Activated T-cell treated with anti-CD3 and anti-CD28 coated beads for 24 hours (primary cell): ENCODE results near the gene COL5A1.

Source experiments
- DNase-seq: peaks from one replicate; pipeline ENCODE4 v3.0.0-alpha.2; 2020; ENCODE audit warnings: low read depth

Gene COL5A1

GRCh38 chr9:134818591-134818990 lies 177.0 kb downstream of the COL5A1 start:
- DNase-seq = no peak

- DNase-seq = no peak
These were observed 179.3 kb downstream of the COL5A1 start for GRCh38 chr9:134820901-134821300.

DNA sequence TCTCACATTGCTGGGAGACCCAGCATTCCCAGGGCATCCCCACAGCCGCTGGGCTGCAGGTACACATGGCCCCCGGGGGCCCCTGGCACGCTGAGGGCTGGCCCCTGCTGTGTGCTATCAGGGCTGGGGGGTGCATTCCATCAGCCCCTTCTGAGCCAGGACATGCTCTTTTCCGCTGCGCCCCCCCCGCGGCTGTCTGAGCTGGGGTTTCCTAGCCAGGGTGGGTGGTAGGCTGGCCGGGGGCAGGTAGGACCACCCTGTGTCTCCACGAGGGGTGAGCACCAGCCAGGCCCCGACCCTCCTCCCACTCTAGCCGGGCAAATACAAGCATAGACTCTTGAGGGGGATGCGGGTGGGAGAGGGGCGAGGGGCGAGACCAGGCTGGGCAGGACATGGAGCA lies 180.9 kb downstream of the COL5A1 start:
- no peak for DNase-seq

DNA sequence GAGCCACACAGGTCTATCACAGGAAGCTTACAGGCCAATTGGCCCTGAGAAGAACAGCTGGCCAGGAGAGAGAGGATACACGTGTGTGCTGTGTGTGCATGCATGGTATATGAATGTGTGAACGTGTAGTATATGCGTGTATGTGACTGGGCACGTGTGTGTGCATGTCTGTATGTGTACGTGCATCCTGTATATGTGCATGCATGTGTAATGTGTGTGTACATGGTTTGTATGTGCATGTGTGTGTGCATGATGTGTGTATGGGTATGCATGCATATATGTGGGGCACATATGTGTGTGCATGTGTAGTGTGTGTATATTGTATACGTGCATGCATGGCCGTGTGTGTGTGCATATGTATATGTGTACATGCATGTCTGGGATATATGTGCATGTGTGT lies 182.0 kb downstream of the COL5A1 start:
- no peak for DNase-seq

DNA sequence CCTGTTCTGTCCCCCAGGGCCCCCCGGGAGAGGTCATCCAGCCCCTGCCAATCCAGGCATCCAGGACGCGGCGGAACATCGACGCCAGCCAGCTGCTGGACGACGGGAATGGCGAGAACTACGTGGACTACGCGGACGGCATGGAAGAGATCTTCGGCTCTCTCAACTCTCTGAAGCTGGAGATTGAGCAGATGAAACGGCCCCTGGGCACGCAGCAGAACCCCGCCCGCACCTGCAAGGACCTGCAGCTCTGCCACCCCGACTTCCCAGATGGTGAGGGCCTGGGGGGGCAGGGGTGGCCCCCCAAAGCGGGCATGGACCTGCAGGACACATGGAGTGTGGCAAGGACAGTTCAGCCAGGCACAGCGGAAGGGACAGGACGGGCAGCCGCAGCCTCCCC lies 183.0 kb downstream of the COL5A1 start:
- DNase-seq = no peak

DNA sequence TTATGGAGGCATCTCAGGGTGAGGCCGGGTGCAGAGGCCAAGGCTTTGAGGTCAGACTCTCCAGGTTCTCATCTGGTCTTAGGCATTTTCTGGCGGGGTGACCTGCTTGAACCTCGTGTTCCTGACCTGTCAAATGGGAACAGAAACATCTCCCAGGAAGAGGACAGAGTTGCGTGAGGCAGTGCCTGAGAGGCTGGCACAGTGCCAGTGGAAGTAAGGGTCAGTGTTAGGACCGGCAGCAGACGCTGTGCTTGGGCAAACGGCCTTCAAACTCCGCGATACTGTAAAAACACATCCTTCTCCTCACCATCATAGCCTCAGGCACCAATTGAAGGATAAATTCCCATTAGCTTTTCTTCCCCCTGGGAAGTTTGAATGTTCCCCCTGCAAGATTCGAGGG lies 183.4 kb downstream of the COL5A1 start:
- no peak for DNase-seq

- DNase-seq = no peak
These were observed 185.0 kb downstream of the COL5A1 start for GRCh38 chr9:134826336-134827285.

GRCh38 chr9:134827559-134827958 lies 186.0 kb downstream of the COL5A1 start:
- no peak for DNase-seq

DNA sequence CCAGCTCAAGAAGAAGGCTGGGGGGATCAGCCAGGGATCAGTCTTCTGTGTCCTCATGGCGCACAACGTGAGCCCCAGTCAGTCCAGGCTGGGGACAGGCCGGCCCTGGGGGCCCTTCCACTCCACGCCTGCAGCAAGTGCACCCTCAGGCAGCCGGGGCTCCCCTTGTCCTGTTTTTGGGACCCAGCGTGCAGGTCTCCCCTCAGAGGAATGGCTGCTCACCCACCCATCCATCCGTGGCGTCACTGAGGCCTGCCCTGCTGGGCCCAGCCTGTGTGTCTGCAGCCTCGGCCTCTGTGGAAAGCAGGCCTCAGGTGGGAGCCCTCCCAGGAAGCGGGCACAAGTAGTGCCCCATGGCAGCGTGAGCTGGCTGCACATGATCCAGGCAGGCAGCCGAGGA lies 186.4 kb downstream of the COL5A1 start:
- no peak for DNase-seq

DNA sequence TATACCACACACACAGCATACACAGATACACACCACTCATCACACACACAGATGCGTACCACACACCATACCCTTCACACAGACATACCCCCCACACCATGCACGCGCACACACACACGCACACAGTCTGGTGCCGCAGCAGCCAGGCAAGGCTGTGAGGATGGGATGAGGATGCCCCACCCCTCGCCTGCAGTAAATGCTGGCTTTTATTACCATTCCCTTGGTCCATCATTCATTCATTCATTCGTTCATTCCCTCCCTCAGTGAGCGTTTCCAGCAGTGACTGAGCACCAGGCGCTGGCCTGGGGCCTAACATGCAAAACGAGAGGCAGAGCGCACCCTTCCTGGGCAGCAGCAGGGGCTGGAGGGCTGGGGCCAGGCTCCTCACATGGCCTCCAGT lies 187.3 kb downstream of the COL5A1 start:
- no peak for DNase-seq

DNA sequence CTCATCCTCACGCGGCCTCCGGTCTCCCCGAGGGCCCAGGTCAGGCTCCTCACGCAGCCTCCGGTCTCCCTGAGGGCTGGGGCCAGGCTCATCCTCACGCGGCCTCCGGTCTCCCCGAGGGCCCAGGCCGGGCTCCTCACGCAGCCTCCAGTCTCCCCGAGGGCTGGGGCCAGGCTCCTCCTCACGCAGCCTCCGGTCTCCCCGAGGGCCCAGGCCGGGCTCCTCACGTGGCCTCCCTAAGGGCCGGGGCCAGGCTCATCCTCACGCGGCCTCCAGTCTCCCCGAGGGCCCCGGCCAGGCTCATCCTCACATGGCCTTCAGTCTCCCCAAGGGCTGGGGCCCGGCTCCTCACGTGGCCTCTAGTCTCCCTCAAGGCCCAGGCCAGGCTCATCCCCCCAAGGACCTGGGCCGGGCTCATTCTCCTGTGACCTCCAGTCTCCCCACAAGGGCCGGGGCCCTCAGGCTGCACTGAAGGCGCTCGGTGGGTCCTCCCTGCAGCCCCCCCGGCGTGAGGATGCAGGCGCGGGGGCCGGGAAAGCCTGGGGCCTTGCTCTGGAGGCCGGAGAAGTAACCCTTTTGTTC lies 187.8 kb downstream of the COL5A1 start:
- no peak for DNase-seq

GRCh38 chr9:134830126-134830525 lies 188.5 kb downstream of the COL5A1 start:
- DNase-seq = no peak

GRCh38 chr9:134830926-134831720 lies 189.5 kb downstream of the COL5A1 start:
- DNase-seq = no peak

DNA sequence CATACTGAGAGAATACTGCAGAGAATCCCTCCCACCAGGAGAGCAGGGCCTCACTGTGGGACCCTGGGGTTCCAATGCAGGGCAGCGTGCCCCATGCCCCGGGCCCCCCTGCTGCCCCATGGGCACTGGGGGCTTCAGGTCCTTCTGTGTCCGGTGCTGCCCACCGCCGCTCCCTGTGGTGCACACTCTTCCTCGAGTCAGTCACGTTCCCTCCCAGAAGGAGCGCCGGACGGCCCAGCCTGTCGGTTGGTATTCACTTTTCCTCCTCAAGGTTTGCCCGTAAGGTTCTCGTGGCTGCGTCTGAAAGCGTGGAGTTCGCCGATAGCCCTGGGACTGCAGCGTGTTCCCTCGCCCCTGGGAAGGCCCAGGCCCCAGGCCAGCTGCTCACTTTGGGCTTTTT lies 190.9 kb downstream of the COL5A1 start:
- no peak for DNase-seq

- DNase-seq = no peak
These were observed 191.8 kb downstream of the COL5A1 start for GRCh38 chr9:134833294-134833880.

DNA sequence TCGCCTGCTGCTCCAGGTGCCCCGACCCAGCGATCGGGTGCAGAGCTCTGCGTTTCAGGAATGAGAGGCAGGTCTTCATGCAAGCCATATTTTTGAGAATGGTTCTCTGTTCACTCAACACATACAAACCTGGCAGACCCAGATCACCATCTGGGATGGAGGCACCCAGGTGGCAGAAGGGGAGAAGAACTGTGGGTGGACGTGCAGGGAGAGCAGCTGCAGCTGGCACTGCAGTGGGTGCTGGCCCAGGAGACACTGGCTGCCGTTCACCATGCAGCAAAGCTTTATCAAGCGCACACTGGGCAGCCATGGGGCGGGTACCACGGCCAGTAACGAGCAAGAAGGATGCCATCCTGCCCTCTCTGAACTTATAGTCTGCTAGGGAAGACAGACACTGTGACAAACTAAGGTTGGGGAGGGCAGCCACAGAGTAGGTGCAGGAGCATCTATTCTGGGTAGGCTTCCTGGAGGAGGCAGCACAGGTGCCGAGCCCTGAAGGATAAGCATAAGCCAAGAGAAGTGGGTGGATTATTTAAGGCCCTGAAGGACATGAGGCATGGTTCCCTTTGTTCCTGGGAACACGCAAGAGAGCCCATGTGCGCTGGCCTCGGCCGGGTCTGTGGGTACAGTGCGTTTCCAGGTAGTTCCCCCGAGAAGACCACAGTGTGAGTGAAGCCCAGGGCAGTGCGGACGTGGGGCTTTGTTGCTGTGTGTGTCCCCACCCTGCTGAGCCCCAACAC lies 192.8 kb downstream of the COL5A1 start:
- no peak for DNase-seq

GRCh38 chr9:134834957-134835419 lies 193.4 kb downstream of the COL5A1 start:
- no peak for DNase-seq

DNA sequence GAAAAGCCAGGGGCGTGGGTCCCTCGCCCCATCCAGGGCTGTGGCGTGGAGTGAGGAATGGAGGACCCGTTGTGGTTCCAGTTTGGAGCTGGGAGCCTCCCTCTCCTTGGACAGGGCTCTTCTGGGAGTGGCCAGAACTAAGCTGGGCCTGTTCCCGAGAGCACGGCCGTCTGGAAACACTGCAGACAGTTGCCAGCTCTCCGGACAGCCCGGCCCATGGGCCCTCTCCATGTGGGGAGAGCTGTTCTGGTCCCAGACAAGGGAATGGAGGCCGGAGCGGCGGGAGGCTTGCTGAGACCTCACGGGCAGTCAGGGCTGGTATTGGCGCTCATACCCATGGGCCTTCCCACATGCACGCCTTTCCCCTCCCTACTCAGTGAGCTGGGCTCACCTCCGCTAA lies 193.8 kb downstream of the COL5A1 start:
- no peak for DNase-seq

GRCh38 chr9:134835987-134836386 lies 194.4 kb downstream of the COL5A1 start:
- no peak for DNase-seq

DNA sequence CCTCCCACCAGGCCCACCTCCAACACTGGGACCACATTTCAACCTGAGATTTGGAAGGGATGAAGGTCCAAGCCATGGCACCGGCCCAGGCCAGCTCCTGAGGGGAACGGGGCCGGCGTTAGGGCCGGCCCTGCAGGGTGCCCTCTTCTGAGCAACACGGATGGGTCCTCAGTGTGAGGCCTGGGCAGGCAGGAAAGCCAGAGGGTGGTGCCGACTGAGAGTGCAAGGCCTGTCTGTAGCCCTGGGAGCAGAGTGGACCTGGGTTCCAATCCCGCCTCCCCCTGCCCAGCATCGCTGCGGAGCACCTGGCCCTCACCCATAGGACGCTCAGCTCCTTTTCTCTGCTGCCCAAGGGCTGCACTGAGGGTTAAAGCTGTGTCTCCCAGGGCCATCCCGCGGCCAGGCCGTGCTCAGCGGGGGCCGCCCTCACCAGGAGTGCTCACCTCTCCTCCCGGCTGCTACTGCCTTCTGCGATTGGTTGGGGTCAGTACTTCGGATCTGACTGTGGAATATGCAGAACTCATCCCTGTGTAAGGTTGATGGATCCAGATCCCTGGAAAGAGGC lies 194.9 kb downstream of the COL5A1 start:
- no peak for DNase-seq

DNA sequence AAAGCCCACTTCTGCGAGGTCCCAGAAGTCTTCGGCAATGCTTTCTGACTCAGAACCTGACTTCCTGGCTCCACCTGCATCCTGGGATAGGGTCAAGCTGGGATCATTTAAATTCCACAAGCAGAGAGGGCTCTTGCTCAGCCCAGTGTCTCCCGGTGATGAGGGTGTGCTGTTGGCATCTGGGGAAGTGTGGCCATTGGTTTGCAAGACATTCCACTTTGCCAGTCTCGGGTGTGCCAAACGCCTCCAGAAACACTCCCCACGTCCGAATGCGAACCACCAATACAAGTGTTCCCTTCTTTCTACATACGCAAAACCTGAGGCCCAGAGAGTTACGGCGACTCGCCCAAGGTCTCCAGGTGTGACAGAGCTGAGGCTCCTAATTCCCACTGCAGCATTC lies 195.9 kb downstream of the COL5A1 start:
- no peak for DNase-seq
